Activated CD8-positive, alpha-beta memory T cell treated with anti-CD3 and anti-CD28 coated beads for 4 hours (primary cell): Measurements from ENCODE around the gene SERPINB4.

Source experiments
- DNase-seq, 2 donors: peaks; one replicate each; pipeline ENCODE4 v3.0.0-alpha.2; 2020; ENCODE audit warnings: low read depth in 2 of 2

The SERPINB4 gene

GRCh38 chr18:63627819-63628218 is 16.2 kb downstream of the SERPINB4 start:
- no peak for DNase-seq

GRCh38 chr18:63626431-63626830 is 17.6 kb downstream of the SERPINB4 start:
- no peak for DNase-seq

- DNase-seq: no peak
Measured at GRCh38 chr18:63624863-63625262, 19.2 kb downstream of the SERPINB4 start.

GRCh38 chr18:63619661-63620060 is 24.4 kb downstream of the SERPINB4 start:
- DNase-seq: no peak

GRCh38 chr18:63617915-63618234 is 26.2 kb downstream of the SERPINB4 start:
- DNase-seq: no peak

GRCh38 chr18:63617049-63617914 is 26.8 kb downstream of the SERPINB4 start:
- DNase-seq: no peak

- no peak for DNase-seq
Measured at GRCh38 chr18:63613420-63613819, 30.6 kb downstream of the SERPINB4 start.

- no peak for DNase-seq
Measured at GRCh38 chr18:63606526-63606925, 37.5 kb downstream of the SERPINB4 start.

GRCh38 chr18:63604791-63605567 is 39.1 kb downstream of the SERPINB4 start:
- no peak for DNase-seq

- DNase-seq: no peak
Measured at GRCh38 chr18:63603772-63604171, 40.3 kb downstream of the SERPINB4 start.

GRCh38 chr18:63603355-63603754 is 40.7 kb downstream of the SERPINB4 start:
- no peak for DNase-seq

GRCh38 chr18:63596964-63597363 is 47.1 kb downstream of the SERPINB4 start:
- DNase-seq: no peak

- DNase-seq: no peak
Measured at GRCh38 chr18:63592471-63592870, 51.6 kb downstream of the SERPINB4 start.

- DNase-seq: no peak
Measured at GRCh38 chr18:63591725-63592124, 52.3 kb downstream of the SERPINB4 start.

- DNase-seq: no peak
Measured at GRCh38 chr18:63590966-63591695, 52.9 kb downstream of the SERPINB4 start.

- no peak for DNase-seq
Measured at GRCh38 chr18:63590373-63590772, 53.7 kb downstream of the SERPINB4 start.

- no peak for DNase-seq
Measured at GRCh38 chr18:63588909-63589308, 55.1 kb downstream of the SERPINB4 start.
